Stimulated activated CD4-positive, alpha-beta T cell treated with anti-CD3 and anti-CD28 coated beads, Interleukin-15, amount 100 ng/mL, for 48 hours (primary cell): ENCODE data around the gene NRXN2.
"Not testable (repeated sequence)": the region's sequence is repeated elsewhere in the genome, so short reads cannot be mapped to it uniquely, and the experiment has no call there.

Source experiments
- DNase-seq, 2 donors: peaks; one replicate each; pipeline ENCODE4 v3.0.0-alpha.2; 2020; ENCODE audit warnings: low read depth in 2 of 2

Gene NRXN2

GRCh38 chr11:64721359-64721699 lies 1.7 kb downstream of the NRXN2 start:
- DNase-seq: no peak

DNA sequence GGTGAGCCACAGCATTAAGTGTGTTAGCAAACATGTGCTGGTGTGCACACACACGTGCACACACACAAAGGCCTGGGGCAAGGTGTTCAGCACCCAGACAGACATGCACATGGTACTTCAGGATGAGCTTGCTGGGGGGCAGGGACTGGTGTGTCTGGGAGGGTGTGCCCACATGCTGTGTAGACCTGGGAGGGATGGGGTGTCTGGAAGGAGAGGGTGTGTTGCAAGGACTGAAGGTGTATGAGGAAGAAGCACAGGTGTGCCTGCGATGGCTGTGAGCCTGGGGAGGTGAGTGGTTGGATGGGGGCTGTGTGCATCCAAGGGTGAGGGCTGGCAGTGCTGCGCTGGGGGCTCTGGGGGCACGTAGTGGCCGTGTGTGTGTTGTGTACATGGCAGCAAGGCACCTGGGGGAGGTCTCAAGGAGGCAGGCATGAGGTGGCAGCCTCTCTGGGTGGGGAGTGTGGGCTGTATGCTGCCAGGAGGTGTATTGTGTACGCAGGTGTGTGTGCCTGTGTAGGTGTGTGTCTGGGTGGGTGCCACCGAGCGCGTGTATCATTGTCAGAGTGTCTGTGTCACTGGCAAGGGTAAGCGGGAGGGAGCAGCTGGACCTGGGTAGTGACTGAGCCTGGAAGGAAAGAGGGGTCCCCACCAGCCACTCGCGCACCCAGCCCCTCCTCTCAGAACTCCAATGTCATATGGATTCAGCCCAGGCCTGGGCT lies 2.2 kb downstream of the NRXN2 start:
- DNase-seq: no peak

DNA sequence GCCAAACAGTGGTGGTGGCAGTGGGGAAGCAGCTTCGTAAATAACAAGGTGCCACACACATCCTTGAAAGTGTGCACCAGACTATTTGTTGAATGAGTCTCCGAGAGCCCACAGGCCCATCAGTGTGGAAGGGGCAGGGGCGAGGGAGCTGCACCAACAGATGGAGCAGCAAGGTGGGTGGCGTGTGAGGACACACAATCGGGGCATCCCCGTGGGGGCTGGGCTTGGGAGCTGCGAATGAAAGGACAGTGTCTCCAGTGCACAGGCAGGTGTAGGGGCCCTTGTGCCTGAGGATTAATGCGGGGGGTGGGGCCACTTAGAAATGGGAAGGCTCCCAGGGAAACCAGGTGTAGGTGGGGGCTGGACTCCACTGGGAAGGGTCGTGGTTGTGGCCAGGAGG lies 2.8 kb downstream of the NRXN2 start:
- DNase-seq: no peak

- DNase-seq: no peak
Measured at GRCh38 chr11:64719406-64719805, 3.6 kb downstream of the NRXN2 start.

- no peak for DNase-seq
Measured at GRCh38 chr11:64718780-64719124, 4.2 kb downstream of the NRXN2 start.

GRCh38 chr11:64718084-64718779 lies 4.8 kb downstream of the NRXN2 start:
- no peak for DNase-seq

DNA sequence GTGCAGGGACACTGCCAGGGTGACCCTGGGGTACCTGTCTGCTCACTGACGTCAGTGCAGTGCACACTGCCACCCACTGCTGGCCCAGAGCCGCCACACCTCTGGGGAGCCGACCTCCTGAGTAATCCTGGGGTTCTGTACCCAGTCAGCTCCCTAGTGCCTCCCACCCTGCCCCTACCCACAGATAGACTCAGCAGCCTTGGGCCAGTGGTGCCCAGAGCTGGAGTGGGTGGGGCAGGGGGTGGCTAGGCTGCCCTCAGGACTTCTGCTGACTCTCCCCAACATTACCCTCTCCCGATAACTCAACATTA lies 5.8 kb downstream of the NRXN2 start:
- DNase-seq: no peak

- no peak for DNase-seq
Measured at GRCh38 chr11:64716473-64717267, 6.3 kb downstream of the NRXN2 start.

DNA sequence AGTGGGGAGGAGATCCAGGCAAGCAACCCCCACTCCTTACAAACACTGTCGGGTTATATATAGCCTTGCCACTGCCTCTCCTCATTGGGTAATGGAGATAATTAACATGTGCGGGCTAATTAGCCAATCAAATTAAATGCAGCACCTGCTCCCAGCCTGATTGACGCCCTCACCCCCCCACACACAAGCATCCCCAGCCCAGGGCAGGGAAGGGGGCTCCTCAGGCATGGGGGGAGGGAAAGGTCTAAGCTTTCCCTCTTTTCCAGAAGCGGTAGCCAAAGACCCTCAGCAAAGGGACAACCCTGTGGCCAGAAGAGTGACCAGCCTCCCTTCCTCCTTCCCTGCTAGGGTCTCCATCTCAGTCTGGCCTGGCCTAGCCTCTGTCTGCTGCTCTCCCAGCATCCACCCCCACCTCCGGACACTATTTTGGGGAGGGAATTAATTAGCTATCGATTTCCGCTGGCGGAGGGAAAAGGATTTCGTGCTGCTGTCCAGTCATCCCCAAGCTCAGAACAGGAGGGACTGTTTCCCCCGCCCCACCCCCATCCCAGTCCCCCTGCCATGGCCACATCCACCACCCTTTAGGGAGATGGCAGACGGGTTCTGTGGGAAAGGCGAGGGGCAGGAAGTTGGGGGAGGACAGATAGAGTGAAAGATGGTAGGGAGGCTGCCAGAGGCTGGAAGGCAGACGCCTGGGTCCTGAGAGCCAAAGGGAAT lies 7.1 kb downstream of the NRXN2 start:
- no peak for DNase-seq

GRCh38 chr11:64715110-64715509 lies 7.9 kb downstream of the NRXN2 start:
- no peak for DNase-seq

GRCh38 chr11:64714666-64715065 lies 8.3 kb downstream of the NRXN2 start:
- DNase-seq: no peak

- no peak for DNase-seq
Measured at GRCh38 chr11:64713781-64714363, 9.1 kb downstream of the NRXN2 start.

DNA sequence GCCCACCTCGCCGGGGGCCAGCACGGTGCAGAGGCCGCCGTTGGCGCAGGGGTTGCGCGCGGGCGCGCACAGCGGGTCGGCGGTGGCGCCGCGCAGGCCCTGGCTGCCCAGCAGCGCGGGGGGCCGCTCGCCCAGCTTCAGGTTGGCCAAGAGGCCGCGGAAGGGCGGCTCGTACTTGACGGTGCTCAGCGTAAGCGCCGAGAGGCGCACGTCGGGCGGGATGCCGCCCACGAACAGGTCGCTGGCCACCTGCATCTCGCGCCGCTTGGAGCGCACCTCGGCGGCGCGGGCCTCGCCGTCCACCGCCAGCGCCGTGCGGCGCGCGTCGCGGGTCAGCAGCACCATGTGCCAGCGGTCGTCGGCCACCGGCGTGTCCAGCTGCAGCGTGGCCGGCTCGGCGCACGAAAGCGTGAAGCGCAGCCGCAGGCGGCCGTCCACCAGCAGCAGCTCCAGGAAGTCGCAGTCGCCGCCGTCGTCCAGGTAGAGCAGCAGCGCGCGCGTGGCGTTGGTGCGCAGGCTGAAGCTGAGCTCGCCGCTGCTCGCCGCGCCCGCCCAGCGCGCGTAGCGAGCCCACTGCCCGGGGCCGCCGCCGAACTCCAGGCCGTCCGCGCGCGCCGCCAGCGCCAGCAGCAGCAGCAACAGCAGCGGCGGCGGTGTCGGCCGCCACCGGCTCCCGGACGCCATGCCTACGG lies 9.8 kb downstream of the NRXN2 start:
- DNase-seq: no peak

DNA sequence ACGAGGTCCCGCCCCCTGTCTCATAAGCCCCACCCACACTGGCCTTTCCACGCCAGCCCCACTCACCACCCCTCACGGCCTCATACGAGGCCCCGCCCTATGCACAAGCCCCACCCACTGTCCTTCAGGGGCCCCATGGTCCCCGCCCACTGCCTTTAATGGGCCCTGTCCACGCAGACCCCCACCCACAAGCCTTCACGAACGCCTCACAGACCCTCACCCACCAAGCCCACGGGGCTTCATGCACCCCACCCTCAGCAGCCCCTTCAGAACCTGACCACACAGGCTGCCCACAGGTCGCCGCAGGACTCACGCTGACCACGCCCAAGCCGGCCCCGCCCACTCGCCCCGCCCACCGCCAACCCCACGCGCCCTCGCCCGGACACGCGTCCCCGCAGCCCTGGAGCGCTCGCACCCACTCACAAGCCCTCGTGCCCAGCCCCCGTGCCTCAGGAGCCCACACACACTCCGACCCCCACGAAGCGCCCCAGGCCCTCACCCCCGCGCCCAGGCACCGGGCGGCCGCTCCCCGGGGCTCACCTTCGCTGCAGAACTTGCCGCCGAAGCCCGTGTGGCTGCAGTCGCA lies 10.5 kb downstream of the NRXN2 start:
- no peak for DNase-seq

GRCh38 chr11:64711956-64712362 lies 11.0 kb downstream of the NRXN2 start:
- no peak for DNase-seq

DNA sequence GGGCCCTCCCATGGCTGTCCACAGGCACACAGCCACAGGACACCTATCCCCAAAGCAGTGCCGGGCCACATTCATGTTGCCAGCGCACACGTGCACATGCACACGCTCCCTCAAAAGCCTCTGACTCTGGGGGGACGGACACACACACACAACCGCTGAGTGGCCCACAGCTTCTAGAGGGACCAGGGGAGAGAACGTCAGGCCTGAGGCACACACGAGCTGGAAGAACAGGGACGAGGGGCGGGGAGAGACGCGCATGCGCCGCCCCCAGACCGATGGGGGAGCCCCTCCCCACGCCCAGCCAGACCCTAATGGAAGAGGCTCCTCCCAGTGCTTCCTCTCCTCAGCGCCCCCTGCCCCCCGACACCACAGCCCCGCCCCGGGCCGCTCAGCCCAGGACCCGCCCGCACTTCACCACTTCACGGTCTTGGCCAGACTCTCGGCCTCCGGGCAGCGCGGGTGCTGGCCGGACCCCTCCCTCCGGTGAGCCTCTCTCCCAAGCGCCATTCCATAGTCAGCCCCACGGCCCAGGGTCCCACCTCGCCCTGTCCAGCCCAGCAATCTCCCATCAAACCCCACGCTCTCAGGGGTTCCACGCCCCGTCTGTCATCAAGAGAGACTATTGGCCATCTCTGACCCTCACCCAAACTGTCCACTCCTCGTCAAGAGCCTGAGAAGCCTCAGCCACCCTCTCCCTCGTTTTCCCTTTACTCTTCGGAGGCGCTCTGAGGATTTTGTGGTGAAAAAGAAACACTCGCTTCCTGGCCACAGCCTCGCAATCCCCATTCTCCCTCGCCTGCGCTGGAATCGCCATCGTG lies 11.7 kb downstream of the NRXN2 start:
- no peak for DNase-seq

DNA sequence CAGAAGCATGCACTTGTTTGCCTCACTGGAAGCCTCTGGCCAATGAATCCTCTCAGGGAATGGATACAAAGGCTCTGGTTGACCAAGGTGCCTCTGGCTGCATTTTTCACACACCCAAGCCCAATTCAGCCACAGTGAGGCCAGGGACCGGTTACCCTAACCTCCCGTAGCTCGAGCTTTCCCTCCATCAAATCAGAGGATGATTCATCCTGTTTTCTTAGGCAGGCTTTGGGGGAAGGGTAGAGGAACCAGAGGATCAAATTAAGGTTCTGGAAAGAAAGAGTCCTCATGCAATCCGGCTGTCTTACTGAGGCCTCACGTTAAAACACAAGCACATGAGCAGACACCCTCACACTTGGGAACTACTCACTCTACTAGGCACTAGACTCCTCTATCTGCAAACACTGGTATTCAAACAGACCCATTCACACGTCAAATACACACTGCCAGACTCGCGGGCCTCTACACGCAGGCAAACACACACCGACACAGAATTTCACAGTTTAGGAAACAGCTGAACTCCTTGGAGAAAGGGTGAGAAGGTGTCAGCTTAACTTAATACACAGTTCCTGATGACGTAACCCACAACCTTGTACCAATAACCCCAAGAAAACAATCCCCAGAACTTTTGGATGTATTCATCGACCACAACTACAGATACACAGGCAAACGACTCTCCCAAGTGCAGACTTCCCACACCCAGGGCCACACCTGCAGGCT lies 12.4 kb downstream of the NRXN2 start:
- DNase-seq: no peak

GRCh38 chr11:64705501-64705900 lies 17.5 kb downstream of the NRXN2 start:
- DNase-seq: no peak

DNA sequence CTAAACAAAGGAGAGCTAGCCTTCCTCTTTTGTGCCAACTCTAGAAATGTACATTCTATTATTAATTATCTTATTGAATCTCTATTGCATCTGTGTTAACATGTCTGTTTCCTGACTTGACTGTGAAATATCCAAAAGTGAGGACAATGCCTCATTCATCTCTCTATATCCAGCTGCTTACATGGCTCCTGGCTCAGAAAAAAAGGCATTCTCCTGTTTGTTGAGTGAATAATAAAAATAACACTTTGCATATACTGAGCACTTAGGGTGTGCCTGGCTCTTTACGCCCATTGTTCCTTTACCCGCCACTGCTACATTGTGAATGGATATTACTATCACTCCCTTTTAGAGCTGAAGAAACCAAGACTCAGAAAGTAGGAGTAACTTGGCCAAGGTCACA lies 19.9 kb downstream of the NRXN2 start:
- no peak for DNase-seq

- DNase-seq: not testable (repeated sequence)
Measured at GRCh38 chr11:64701956-64702355, 21.0 kb downstream of the NRXN2 start.
